Mucosa of descending colon (tissue), 3 donors: Measurements from ENCODE around the gene GTF2F2. TPM values are rescaled to one million over a fixed set of nuclear protein-coding genes. Genes with fewer than 3 reads are reported as not detected.
A peak's percentile ranks its signal among the peaks of the same experiment; 100 is the strongest.

Experiments
- ATAC-seq: fragments of 200-7000 bp; cut with Tn5 transposase; one replicate; pipeline ENCODE4 v1.9.1; 2020; ENCODE audit warnings: mild to moderate bottlenecking, moderate library complexity
- DNase-seq, 3 donors: peaks; one replicate each; pipeline ENCODE4 v3.0.0-alpha.2; 2020
- H3K36me3 ChIP-seq: fragments of 200-600 bp; one replicate; pipeline ENCODE4 v1.8.0; 2021; ENCODE audit warnings: low read depth, mild to moderate bottlenecking
- H3K4me1 ChIP-seq: fragments of 200-600 bp; one replicate; pipeline ENCODE4 v1.8.0; 2021; ENCODE audit warnings: low read depth, mild to moderate bottlenecking
- H3K4me3 ChIP-seq: fragments of 200-600 bp; one replicate; pipeline ENCODE4 v1.8.0; 2021; ENCODE audit warnings: mild to moderate bottlenecking
- H3K9me3 ChIP-seq: fragments of 200-600 bp; one replicate; pipeline ENCODE4 v1.8.0; 2021; ENCODE audit warnings: mild to moderate bottlenecking
- CTCF ChIP-seq: fragments of 200-600 bp; IDR thresholded peaks from one replicate; pipeline ENCODE4 v1.8.0; 2022; ENCODE audit warnings: antibody characterized with exemption, mild to moderate bottlenecking
- intact Hi-C, 2 donors: fragments of 100-400 bp; cut with DNase I in 1 of 2; cut with micrococcal nuclease in 1 of 2; formaldehyde crosslinking; loops; one replicate each; pipeline versions ENCODE4 v1.11.0 to v1.11.1; 2022; cut with DNase I, micrococcal nuclease
- total RNA-seq, 3 donors: library from RNA; stranded (reverse); fragmentation: NEBNext Ultra II Directional in 2 of 3; extraction: Animal tissue kit (Norgen Biotek cat#: 25700) in 2 of 3; gene quantifications; one replicate each; pipeline versions ENCODE4 v1.2.1 to v1.2.4, GENCODE V29; 2021 to 2023
- donor health status: DM: no; HTN: no; CAD: no; lungs with moderate emphysema.
- donor health status: DM: no; HTN: no; CAD: no.
- donor health status: DM: no; HTN: yes; CAD: no.

Gene GTF2F2
- total RNA-seq, 3 donors from 2014 or later = 15.4 to 22.0 (median 15.9) TPM

GRCh38 chr13:45249662-45250061, 129.4 kb downstream of the GTF2F2 start:
- no peak for ATAC-seq
- TF ChIP-seq CTCF = no peak

GRCh38 chr13:45254396-45254795, 134.1 kb downstream of the GTF2F2 start:
- no peak for DNase-seq
- peaks cover 16% of the 10 kb centered on the region for H3K4me1 ChIP-seq
- no peaks in the 10 kb centered on the region for H3K36me3 ChIP-seq
- H3K4me3 ChIP-seq = no peak overlapping the region
- ATAC-seq = no peak
- intact Hi-C loops = no loop called here
- no peaks in the 10 kb centered on the region for H3K9me3 ChIP-seq
- no peak for TF ChIP-seq CTCF

More at GRCh38 chr13:45249662-45250061, 129.4 kb downstream of the GTF2F2 start:
- intact Hi-C loops = no loop called here
- Histone ChIP-seq H3K4me1 (peaks cover 5% of the 10 kb centered on the region), H3K36me3 (no peaks in the 10 kb centered on the region), H3K4me3 (no peak overlapping the region), H3K9me3 (no peaks in the 10 kb centered on the region)
- no peak for DNase-seq

- ATAC-seq = peak; percentile 95
- TF ChIP-seq CTCF = no peak
- peak in 1 of 3 donors; percentile 43 for DNase-seq
- H3K4me1 ChIP-seq = peaks cover 19% of the 10 kb centered on the region
- H3K4me3 ChIP-seq = no peak overlapping the region
- intact Hi-C loops = no loop called here
- no peaks in the 10 kb centered on the region for H3K9me3 ChIP-seq
- H3K36me3 ChIP-seq = no peaks in the 10 kb centered on the region
Observed at GRCh38 chr13:45255247-45255987, 135.1 kb downstream of the GTF2F2 start.

- Histone ChIP-seq H3K36me3 (no peaks in the 10 kb centered on the region), H3K9me3 (no peaks in the 10 kb centered on the region), H3K4me3 (no peak overlapping the region), H3K4me1 (peaks cover 20% of the 10 kb centered on the region)
- intact Hi-C loops = no loop called here
- ATAC-seq (no peak), DNase-seq (no peak)
- no peak for TF ChIP-seq CTCF
Observed at GRCh38 chr13:45256254-45256653, 135.9 kb downstream of the GTF2F2 start.

GRCh38 chr13:45257638-45258333, 137.5 kb downstream of the GTF2F2 start:
- ATAC-seq (no peak), DNase-seq (no peak)
- H3K36me3 ChIP-seq = no peaks in the 10 kb centered on the region
- no peak for TF ChIP-seq CTCF
- no peak overlapping the region for H3K4me3 ChIP-seq
- peaks cover 20% of the 10 kb centered on the region for H3K4me1 ChIP-seq
- H3K9me3 ChIP-seq = no peaks in the 10 kb centered on the region
- intact Hi-C loops = no loop called here
